OCI-LY7 (cell line): Measurements from ENCODE around the gene TBC1D5. TPM values are rescaled to one million over a fixed set of nuclear protein-coding genes. Genes with fewer than 3 reads are reported as not detected.
A peak's percentile ranks its signal among the peaks of the same experiment; 100 is the strongest.

ENCODE experiments used
- BruUV-seq: library from RNA; stranded (reverse); fragments of 400-500 nt; replicated peaks from 2 replicates; lab custom pipeline; 2021; lab: Mats Ljungman, UMichigan
- CTCF ChIA-PET: fragments of 300-600 bp; sonication (Branson Sonifier 250); formaldehyde crosslinking; loops from one replicate; lab custom pipeline; 2022; ENCODE audit warnings: antibody characterized with exemption; ENCODE audit not compliant: unreplicated experiment; lab: Charles Lee
- POLR2A ChIA-PET: fragments of 300-600 bp; sonication (Branson Sonifier 250); formaldehyde crosslinking; loops from one replicate; lab custom pipeline; 2022; ENCODE audit warnings: antibody characterized with exemption; lab: Charles Lee
- DNase-seq: peaks from one replicate; pipeline ENCODE4 v3.0.0-alpha.2; 2015; ENCODE audit warnings: low spot score
- H2AFZ ChIP-seq: fragments of 200-600 bp; sonication (generic), shearing (Covaris generic); 2 replicates; pipeline ENCODE4 v1.6.1; 2014; ENCODE audit warnings: mild to moderate bottlenecking, antibody characterized with exemption, low read length, moderate library complexity
- H3K27ac ChIP-seq: fragments of 200-600 bp; sonication (generic); 2 replicates; pipeline ENCODE4 v1.5.1; 2014; ENCODE audit warnings: mixed run types, low read depth, mild to moderate bottlenecking, moderate library complexity, low read length, inconsistent platforms; ENCODE audit not compliant: poor library complexity, severe bottlenecking
- H3K36me3 ChIP-seq: fragments of 200-600 bp; sonication (generic); 2 replicates; pipeline ENCODE4 v1.6.1; 2014; ENCODE audit warnings: mild to moderate bottlenecking, antibody characterized with exemption, low read length, moderate library complexity, mixed read lengths; ENCODE audit not compliant: insufficient read depth
- H3K4me1 ChIP-seq: fragments of 200-600 bp; sonication (generic); 2 replicates; pipeline ENCODE4 v1.5.1; 2014; ENCODE audit warnings: mild to moderate bottlenecking, low read length; ENCODE audit not compliant: insufficient read depth, poor library complexity, severe bottlenecking
- H3K4me2 ChIP-seq: fragments of 200-600 bp; sonication (generic); 2 replicates; pipeline ENCODE4 v1.6.1; 2014; ENCODE audit warnings: mild to moderate bottlenecking, low read length
- H3K4me3 ChIP-seq: fragments of 200-600 bp; sonication (generic); 2 replicates; pipeline ENCODE4 v1.5.1; 2014; ENCODE audit warnings: mild to moderate bottlenecking, low read depth, low read length; ENCODE audit not compliant: poor library complexity, severe bottlenecking
- H3K79me2 ChIP-seq: fragments of 200-600 bp; sonication (generic); 2 replicates; pipeline ENCODE4 v1.6.1; 2016; ENCODE audit warnings: low read depth, mild to moderate bottlenecking, low read length, moderate library complexity, mixed read lengths; ENCODE audit not compliant: insufficient read depth
- H3K9me2 ChIP-seq: fragments of 200-600 bp; sonication (generic); 2 replicates; pipeline ENCODE4 v1.6.1; 2016; ENCODE audit warnings: mild to moderate bottlenecking, low read length, mixed read lengths; ENCODE audit not compliant: insufficient read depth
- H3K9me3 ChIP-seq: fragments of 200-600 bp; sonication (generic); 2 replicates; pipeline ENCODE4 v1.6.1; 2014; ENCODE audit warnings: mild to moderate bottlenecking, mixed run types, low read length, mixed read lengths
- H4K20me1 ChIP-seq: fragments of 200-600 bp; sonication (generic); 2 replicates; pipeline ENCODE4 v1.6.1; 2014; ENCODE audit warnings: mild to moderate bottlenecking, antibody characterized with exemption, low read length, moderate library complexity, mixed read lengths; ENCODE audit not compliant: insufficient read depth
- EZH2phosphoT487 ChIP-seq: fragments of 200-600 bp; sonication (generic); IDR thresholded peaks from 2 replicates; pipeline ENCODE4 v1.6.1; 2018; ENCODE audit warnings: low read depth, borderline replicate concordance, mild to moderate bottlenecking, mixed run types, antibody characterized with exemption, low read length, moderate library complexity, mixed read lengths
- intact Hi-C: fragments of 100-400 bp; cut with micrococcal nuclease; formaldehyde crosslinking; loops from one replicate; pipeline ENCODE4 v1.10.0; 2022; ENCODE audit not compliant: unreplicated experiment
- total RNA-seq, 2 experiments: library from RNA; depleted of rRNA in 1 of 2; stranded (reverse); fragments of >200 nt in 1 of 2; shearing (Covaris generic) in 1 of 2; gene quantifications; 2 replicates each; pipeline ENCODE4 v1.2.3, GENCODE V29; 2014 to 2022
- TF ChIP-seq, protein P1 (sequence below): fragments of 200-600 bp; sonication (generic); conservative IDR thresholded peaks from 2 replicates; pipeline ENCODE4 v1.5.1; 2014; ENCODE audit warnings: mild to moderate bottlenecking, antibody characterized with exemption, low read length, moderate library complexity, mixed read lengths

TBC1D5 gene
- total RNA-seq, 2 experiments from 2014 or later = 78.5 to 82.4 TPM

DNA sequence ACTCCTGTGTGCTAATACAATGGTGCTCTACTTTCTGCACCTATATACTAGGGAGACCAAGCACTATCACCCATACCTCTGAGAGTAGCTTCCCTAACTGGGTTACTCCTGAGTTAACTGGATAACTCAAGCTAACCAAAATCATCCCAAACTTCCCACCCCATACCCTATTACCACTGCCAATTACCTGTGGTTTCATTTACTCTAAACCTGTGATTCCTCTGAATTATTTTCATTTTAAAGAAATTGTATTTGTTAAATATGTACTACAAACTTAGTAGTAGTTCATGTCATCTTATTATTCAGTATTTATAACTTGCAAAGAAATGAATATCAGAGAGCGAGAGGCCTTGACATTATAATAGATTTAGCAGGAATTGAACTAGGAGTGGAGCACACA is 340.5 kb downstream of the TBC1D5 start:
- Histone ChIP-seq H3K79me2 (no peaks in the 10 kb centered on the region), H3K4me3 (no peak overlapping the region), H3K4me2 (no peak overlapping the region), H3K9me2 (no peaks in the 10 kb centered on the region), H3K36me3 (peaks cover 14% of the 10 kb centered on the region; the same call in 1 of the 2 replicates), H3K9me3 (no peaks in the 10 kb centered on the region), H3K4me1 (peaks cover 18% of the 10 kb centered on the region), H4K20me1 (no peaks in the 10 kb centered on the region), H2AFZ (no peak overlapping the region), H3K27ac (no peak overlapping the region)
- TF ChIP-seq, protein P1, sequence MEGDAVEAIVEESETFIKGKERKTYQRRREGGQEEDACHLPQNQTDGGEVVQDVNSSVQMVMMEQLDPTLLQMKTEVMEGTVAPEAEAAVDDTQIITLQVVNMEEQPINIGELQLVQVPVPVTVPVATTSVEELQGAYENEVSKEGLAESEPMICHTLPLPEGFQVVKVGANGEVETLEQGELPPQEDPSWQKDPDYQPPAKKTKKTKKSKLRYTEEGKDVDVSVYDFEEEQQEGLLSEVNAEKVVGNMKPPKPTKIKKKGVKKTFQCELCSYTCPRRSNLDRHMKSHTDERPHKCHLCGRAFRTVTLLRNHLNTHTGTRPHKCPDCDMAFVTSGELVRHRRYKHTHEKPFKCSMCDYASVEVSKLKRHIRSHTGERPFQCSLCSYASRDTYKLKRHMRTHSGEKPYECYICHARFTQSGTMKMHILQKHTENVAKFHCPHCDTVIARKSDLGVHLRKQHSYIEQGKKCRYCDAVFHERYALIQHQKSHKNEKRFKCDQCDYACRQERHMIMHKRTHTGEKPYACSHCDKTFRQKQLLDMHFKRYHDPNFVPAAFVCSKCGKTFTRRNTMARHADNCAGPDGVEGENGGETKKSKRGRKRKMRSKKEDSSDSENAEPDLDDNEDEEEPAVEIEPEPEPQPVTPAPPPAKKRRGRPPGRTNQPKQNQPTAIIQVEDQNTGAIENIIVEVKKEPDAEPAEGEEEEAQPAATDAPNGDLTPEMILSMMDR = no peak
- TF ChIP-seq EZH2phosphoT487 = no peak
- DNase-seq = no peak
- no TSS peak for BruUV-seq
- ChIA-PET POLR2A (no interaction called here), CTCF (no interaction called here)
- intact Hi-C loops = no loop called here

DNA sequence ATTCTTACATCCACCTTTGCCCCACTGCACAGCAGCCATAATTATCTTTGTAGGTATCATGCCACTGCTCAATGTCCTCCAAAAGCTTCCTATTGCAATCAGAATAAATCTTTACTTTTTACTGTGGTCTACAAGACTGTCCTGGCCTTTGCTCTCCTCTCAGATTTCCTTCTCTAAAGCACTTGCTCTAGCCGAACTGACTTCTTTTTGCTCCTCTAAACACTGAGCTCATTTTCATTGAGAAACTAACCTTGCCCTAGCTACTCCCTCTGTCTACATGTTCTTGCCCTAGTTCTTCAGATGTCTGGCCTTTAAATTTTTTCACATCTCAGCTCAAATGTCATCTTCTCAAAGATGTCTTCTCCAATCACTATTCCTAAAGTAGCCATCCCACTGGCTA is 342.8 kb downstream of the TBC1D5 start:
- H3K79me2 ChIP-seq = no peaks in the 10 kb centered on the region
- CTCF ChIA-PET = interaction anchor here (1.1 kb wide), 1 partner anchor 10 kb away, joined by 4 read pairs; no protein-coding TSS in a partner anchor
- peak overlapping the region; percentile 7 for H3K4me3 ChIP-seq
- no peak for TF ChIP-seq EZH2phosphoT487
- TF ChIP-seq, protein P1 = no peak
- H2AFZ ChIP-seq = no peak overlapping the region; the same call in 1 of the 2 replicates
- peaks cover 18% of the 10 kb centered on the region for H3K4me1 ChIP-seq
- intact Hi-C loops = no loop called here
- no peaks in the 10 kb centered on the region for H3K9me3 ChIP-seq
- peak; percentile 16 for DNase-seq
- H3K9me2 ChIP-seq = no peaks in the 10 kb centered on the region
- no TSS peak for BruUV-seq
- peaks cover 8% of the 10 kb centered on the region; the same call in 1 of the 2 replicates for H3K36me3 ChIP-seq
- peak overlapping the region; percentile 65 for H3K4me2 ChIP-seq
- POLR2A ChIA-PET = interaction anchor here (0.7 to 1.5 kb wide), 5 partner anchors 10 to 799 kb away, joined by 3 to 4 read pairs (median 3); no protein-coding TSS in a partner anchor
- H3K27ac ChIP-seq = peak overlapping the region; percentile 55
- H4K20me1 ChIP-seq = no peaks in the 10 kb centered on the region

DNA sequence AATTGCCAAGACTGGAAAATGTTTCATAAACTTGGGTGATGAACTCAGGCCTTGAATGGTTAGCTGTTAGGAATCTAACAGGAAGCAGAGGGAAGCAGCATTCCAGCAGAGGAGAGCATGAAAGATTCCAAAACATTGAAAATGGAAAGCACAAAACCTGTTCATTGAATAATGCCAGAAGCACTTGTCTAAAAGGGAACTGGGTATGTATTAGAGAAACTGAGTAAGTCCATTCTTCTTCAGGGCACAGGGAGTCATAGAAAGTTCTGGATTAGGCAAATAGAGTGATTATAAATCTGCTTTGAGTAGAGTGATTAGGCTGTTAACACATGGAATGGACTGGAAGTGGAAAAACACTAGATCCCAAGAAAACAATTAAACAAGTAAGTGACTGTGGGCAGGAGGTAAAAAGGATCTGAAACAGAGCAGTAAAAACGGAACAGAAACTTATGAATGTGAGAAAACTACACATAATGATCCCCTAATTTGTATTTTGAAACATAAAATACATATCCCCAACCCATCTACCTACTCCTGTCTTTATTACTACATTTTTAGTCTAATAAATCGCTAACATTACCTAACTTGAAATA is 343.4 kb downstream of the TBC1D5 start:
- TF ChIP-seq EZH2phosphoT487 = no peak
- TF ChIP-seq, protein P1 = no peak
- no TSS peak for BruUV-seq
- CTCF ChIA-PET = interaction anchor here (1.1 kb wide), 1 partner anchor 11 kb away, joined by 4 read pairs; no protein-coding TSS in a partner anchor
- Histone ChIP-seq H4K20me1 (no peaks in the 10 kb centered on the region), H3K36me3 (peaks cover 3% of the 10 kb centered on the region; the same call in 1 of the 2 replicates), H3K4me2 (peak overlapping the region; percentile 65), H3K27ac (peak overlapping the region; percentile 55), H3K79me2 (no peaks in the 10 kb centered on the region), H3K4me1 (peaks cover 18% of the 10 kb centered on the region), H3K9me3 (no peaks in the 10 kb centered on the region), H3K4me3 (peak overlapping the region; percentile 7), H3K9me2 (no peaks in the 10 kb centered on the region), H2AFZ (no peak overlapping the region; the same call in 1 of the 2 replicates)
- intact Hi-C loops = no loop called here
- POLR2A ChIA-PET = interaction anchor here (0.8 to 1.8 kb wide), 4 partner anchors 11 to 421 kb away, joined by 3 to 9 read pairs (median 4); no protein-coding TSS in a partner anchor
- DNase-seq = peak; percentile 56
